Endodermal cell (in vitro differentiated cells): ENCODE results near the gene GALNT6. TPM values are rescaled to one million over a fixed set of nuclear protein-coding genes. Genes with fewer than 3 reads are reported as not detected.

Experiments used
- DNase-seq: peaks from one replicate; pipeline ENCODE4 v3.0.0-alpha.2; 2017
- H3K27ac ChIP-seq: 2 replicates; pipeline ENCODE4 v1.5.1; 2013; ENCODE audit warnings: mild to moderate bottlenecking, low read depth, low read length, moderate library complexity
- H3K27me3 ChIP-seq: 2 replicates; pipeline ENCODE4 v1.6.1; 2013; ENCODE audit warnings: mild to moderate bottlenecking, low read length, moderate library complexity; ENCODE audit not compliant: insufficient read depth, control insufficient read depth, poor library complexity, severe bottlenecking
- H3K36me3 ChIP-seq: 2 replicates; pipeline ENCODE4 v1.7.0; 2013; ENCODE audit warnings: mild to moderate bottlenecking, low read length, moderate library complexity; ENCODE audit not compliant: control insufficient read depth, insufficient read depth
- H3K4me1 ChIP-seq: one replicate; pipeline ENCODE4 v1.7.0; 2013; ENCODE audit warnings: low read length; ENCODE audit not compliant: control insufficient read depth, insufficient read depth
- H3K4me3 ChIP-seq: 2 replicates; pipeline ENCODE4 v1.5.1; 2013; ENCODE audit warnings: mild to moderate bottlenecking, low read length, moderate library complexity
- H3K9ac ChIP-seq: 2 replicates; pipeline ENCODE4 v1.6.1; 2013; ENCODE audit warnings: mild to moderate bottlenecking, low read length, moderate library complexity; ENCODE audit not compliant: poor library complexity, severe bottlenecking; ENCODE audit errors: extremely low read depth
- H3K9me3 ChIP-seq: 2 replicates; pipeline ENCODE4 v1.6.1; 2013; ENCODE audit warnings: mild to moderate bottlenecking, low read length, moderate library complexity; ENCODE audit not compliant: control insufficient read depth
- H3K27ac Mint-ChIP-seq: 2 replicates; pipeline ENCODE4 v1.8.0; 2020; ENCODE audit warnings: mixed read lengths
- H3K27me3 Mint-ChIP-seq: 2 replicates; pipeline ENCODE4 v1.8.0; 2021; ENCODE audit warnings: mild to moderate bottlenecking, mixed read lengths; ENCODE audit not compliant: insufficient read depth
- H3K36me3 Mint-ChIP-seq: 2 replicates; pipeline ENCODE4 v1.8.0; 2020; ENCODE audit warnings: low read depth, mixed read lengths
- H3K4me1 Mint-ChIP-seq: 2 replicates; pipeline ENCODE4 v1.8.0; 2020; ENCODE audit warnings: mixed read lengths
- H3K4me3 Mint-ChIP-seq: 2 replicates; pipeline ENCODE4 v1.8.0; 2020; ENCODE audit warnings: mild to moderate bottlenecking, moderate library complexity, mixed read lengths
- H3K9me3 Mint-ChIP-seq: 2 replicates; pipeline ENCODE4 v1.8.0; 2020; ENCODE audit warnings: mild to moderate bottlenecking, mixed read lengths
- CTCF ChIP-seq: fragments of 200-600 bp; sonication (generic); conservative IDR thresholded peaks from 2 replicates; pipeline ENCODE4 v1.5.0; 2021; ENCODE audit warnings: antibody characterized with exemption, mild to moderate bottlenecking
- WGBS, 2 experiments: methylation state at CpG; one replicate each; pipeline versions ENCODE4 v1.1.5 to v1.1.7; 2013; ENCODE audit warnings: missing lambda C conversion rate in 2 of 2, mixed read lengths in 1 of 2; ENCODE audit not compliant: insufficient coverage in 1 of 2, insufficient read length in 1 of 2; 5-methylcytosine and 5-hydroxymethylcytosine counted together
- total RNA-seq, 2 donors: library from RNA; stranded (reverse); fragmentation: NEBNext Ultra II Directional in 1 of 2; extraction: Animal tissue kit (Norgen Biotek cat#: 25700) in 1 of 2; gene quantifications; 2 replicates in 1 of 2; 3 replicates in 1 of 2; pipeline ENCODE4 v1.2.1, GENCODE V29; 2021

GALNT6 gene
- total RNA-seq, 2 donors from 2014 or later: 13.9 to 19.1 TPM

GRCh38 chr12:51357374-51358047 lies 33.7 kb downstream of the GALNT6 start:
- H3K9me3 ChIP-seq: no peaks in the 10 kb centered on the region
- peaks cover 12% of the 10 kb centered on the region for H3K27me3 ChIP-seq
- H3K4me1 Mint-ChIP-seq: peaks cover 24% of the 10 kb centered on the region
- no peak overlapping the region for H3K27ac ChIP-seq
- H3K9me3 Mint-ChIP-seq: no peaks in the 10 kb centered on the region
- DNase-seq: no peak
- no peak overlapping the region for H3K9ac ChIP-seq
- H3K4me3 ChIP-seq: no peak overlapping the region
- H3K36me3 Mint-ChIP-seq: peaks cover 30% of the 10 kb centered on the region
- no peak overlapping the region for H3K4me3 Mint-ChIP-seq
- no peak for TF ChIP-seq CTCF
- WGBS, 2 experiments: 94 to 97% methylated on average over 9 to 10 of the region's 10 CpGs
- no peak overlapping the region for H3K27ac Mint-ChIP-seq
- peaks cover 12% of the 10 kb centered on the region for H3K36me3 ChIP-seq
- peaks cover 9% of the 10 kb centered on the region for H3K27me3 Mint-ChIP-seq
- peaks cover 15% of the 10 kb centered on the region for H3K4me1 ChIP-seq

GRCh38 chr12:51351913-51352532 lies 39.2 kb downstream of the GALNT6 start:
- Mint-ChIP-seq H3K27me3 (peaks cover 2% of the 10 kb centered on the region), H3K36me3 (peaks cover 12% of the 10 kb centered on the region)

GRCh38 chr12:51349026-51349425 lies 42.2 kb downstream of the GALNT6 start:
- Mint-ChIP-seq H3K36me3 (peaks cover 2% of the 10 kb centered on the region), H3K4me1 (peaks cover 7% of the 10 kb centered on the region)
- no peak for DNase-seq

More at GRCh38 chr12:51351913-51352532, 39.2 kb downstream of the GALNT6 start:
- H3K27ac Mint-ChIP-seq: no peak overlapping the region
- TF ChIP-seq CTCF: peak; percentile 97
- Histone ChIP-seq H3K4me3 (no peak overlapping the region), H3K36me3 (peaks cover 3% of the 10 kb centered on the region), H3K27me3 (no peaks in the 10 kb centered on the region), H3K9me3 (no peaks in the 10 kb centered on the region), H3K9ac (no peak overlapping the region), H3K4me1 (peaks cover 3% of the 10 kb centered on the region), H3K27ac (no peak overlapping the region)
- WGBS, 2 experiments: 19 to 45% methylated on average over 7 to 11 of the region's 11 CpGs
- peaks cover 4% of the 10 kb centered on the region for H3K4me1 Mint-ChIP-seq
- no peak overlapping the region for H3K4me3 Mint-ChIP-seq
- DNase-seq: peak; percentile 97
- H3K9me3 Mint-ChIP-seq: no peaks in the 10 kb centered on the region

More at GRCh38 chr12:51349026-51349425, 42.2 kb downstream of the GALNT6 start:
- no peak overlapping the region for H3K9ac ChIP-seq
- peaks cover 3% of the 10 kb centered on the region for H3K4me1 ChIP-seq
- H3K27me3 ChIP-seq: no peaks in the 10 kb centered on the region
- no peak overlapping the region for H3K27ac ChIP-seq
- Mint-ChIP-seq H3K27me3 (peaks cover 2% of the 10 kb centered on the region), H3K9me3 (no peaks in the 10 kb centered on the region), H3K27ac (no peak overlapping the region), H3K4me3 (no peak overlapping the region)
- H3K36me3 ChIP-seq: no peaks in the 10 kb centered on the region
- TF ChIP-seq CTCF: no peak
- H3K4me3 ChIP-seq: no peak overlapping the region
- no peaks in the 10 kb centered on the region for H3K9me3 ChIP-seq
- 93% methylated on average over 5 of the region's 5 CpGs for WGBS, 2 experiments
